ENCODE results near the gene SCG3.

The SCG3 gene

GRCh38 chr15:51756482-51756881 lies 75.2 kb downstream of the SCG3 start:
- no peak overlapping the region for H3K4me2 ChIP-seq (ENCODE audit: low read length)
- H3K9ac ChIP-seq = no peak overlapping the region
- no peaks in the 10 kb centered on the region for H3K4me1 ChIP-seq
- no peaks in the 10 kb centered on the region for H3K36me3 ChIP-seq (ENCODE audit: control insufficient read depth, insufficient read depth, low read length)
- no peaks in the 10 kb centered on the region for H3K9me3 ChIP-seq (ENCODE audit: control insufficient read depth, low read length)
- H3K27ac ChIP-seq = no peak overlapping the region
- no peaks in the 10 kb centered on the region for H3K79me2 ChIP-seq
- H3K27me3 ChIP-seq (ENCODE audit: control insufficient read depth, insufficient read depth, low read length) = no peaks in the 10 kb centered on the region
- no peak for TF ChIP-seq CTCF (IDR thresholded peaks at IDR 0.05)
- no peak overlapping the region for H2AFZ ChIP-seq
- no peak overlapping the region for H3K4me3 ChIP-seq (ENCODE audit: low read depth, low read length)

- H3K4me3 ChIP-seq (ENCODE audit: low read depth, low read length) = no peak overlapping the region
- H3K79me2 ChIP-seq = no peaks in the 10 kb centered on the region
- no peaks in the 10 kb centered on the region for H3K36me3 ChIP-seq (ENCODE audit: control insufficient read depth, insufficient read depth, low read length)
- no peak overlapping the region for H3K4me2 ChIP-seq (ENCODE audit: low read length)
- H2AFZ ChIP-seq = no peak overlapping the region
- H3K27me3 ChIP-seq (ENCODE audit: control insufficient read depth, insufficient read depth, low read length) = no peaks in the 10 kb centered on the region
- H3K27ac ChIP-seq = no peak overlapping the region
- H3K9me3 ChIP-seq (ENCODE audit: control insufficient read depth, low read length) = no peaks in the 10 kb centered on the region
- no peak overlapping the region for H3K9ac ChIP-seq
- no peak for TF ChIP-seq CTCF (IDR thresholded peaks at IDR 0.05)
- no peaks in the 10 kb centered on the region for H3K4me1 ChIP-seq
Measured at GRCh38 chr15:51757450-51757849, 76.1 kb downstream of the SCG3 start.

- TF ChIP-seq CTCF (IDR thresholded peaks at IDR 0.05) = no peak
- H3K4me1 ChIP-seq = no peaks in the 10 kb centered on the region
Measured at GRCh38 chr15:51758645-51759044, 77.3 kb downstream of the SCG3 start.

GRCh38 chr15:51759557-51760070 lies 78.3 kb downstream of the SCG3 start:
- H3K27me3 ChIP-seq (ENCODE audit: control insufficient read depth, insufficient read depth, low read length) = no peaks in the 10 kb centered on the region
- no peaks in the 10 kb centered on the region for H3K79me2 ChIP-seq
- no peaks in the 10 kb centered on the region for H3K4me1 ChIP-seq
- no peak overlapping the region for H2AFZ ChIP-seq
- no peak overlapping the region for H3K9ac ChIP-seq
- no peak overlapping the region for H3K27ac ChIP-seq
- no peaks in the 10 kb centered on the region for H3K9me3 ChIP-seq (ENCODE audit: control insufficient read depth, low read length)
- H3K4me2 ChIP-seq (ENCODE audit: low read length) = no peak overlapping the region
- TF ChIP-seq CTCF (IDR thresholded peaks at IDR 0.05) = no peak
- no peak overlapping the region for H3K4me3 ChIP-seq (ENCODE audit: low read depth, low read length)
- no peaks in the 10 kb centered on the region for H3K36me3 ChIP-seq (ENCODE audit: control insufficient read depth, insufficient read depth, low read length)

More at GRCh38 chr15:51758645-51759044, 77.3 kb downstream of the SCG3 start:
- Histone ChIP-seq H3K9ac (no peak overlapping the region), H3K9me3 (ENCODE audit: control insufficient read depth, low read length) (no peaks in the 10 kb centered on the region), H2AFZ (no peak overlapping the region), H3K4me2 (ENCODE audit: low read length) (no peak overlapping the region), H3K27ac (no peak overlapping the region), H3K4me3 (ENCODE audit: low read depth, low read length) (no peak overlapping the region), H3K36me3 (ENCODE audit: control insufficient read depth, insufficient read depth, low read length) (no peaks in the 10 kb centered on the region), H3K27me3 (ENCODE audit: control insufficient read depth, insufficient read depth, low read length) (no peaks in the 10 kb centered on the region), H3K79me2 (no peaks in the 10 kb centered on the region)

- Histone ChIP-seq H2AFZ (no peak overlapping the region), H3K4me1 (no peaks in the 10 kb centered on the region), H3K9ac (no peak overlapping the region), H3K4me3 (ENCODE audit: low read depth, low read length) (no peak overlapping the region), H3K27ac (no peak overlapping the region), H3K4me2 (ENCODE audit: low read length) (no peak overlapping the region), H3K79me2 (no peaks in the 10 kb centered on the region), H3K36me3 (ENCODE audit: control insufficient read depth, insufficient read depth, low read length) (no peaks in the 10 kb centered on the region), H3K27me3 (ENCODE audit: control insufficient read depth, insufficient read depth, low read length) (no peaks in the 10 kb centered on the region), H3K9me3 (ENCODE audit: control insufficient read depth, low read length) (no peaks in the 10 kb centered on the region)
- TF ChIP-seq CTCF (IDR thresholded peaks at IDR 0.05) = no peak
Measured at GRCh38 chr15:51760805-51761204, 79.5 kb downstream of the SCG3 start.
